Mesodermal cell (in vitro differentiated cells): ENCODE results near the gene HSPB8.

Source experiments
- H3K27ac ChIP-seq: 2 replicates; pipeline ENCODE4 v1.7.0; 2013; ENCODE audit warnings: mild to moderate bottlenecking, low read depth, low read length, moderate library complexity; ENCODE audit not compliant: severe bottlenecking
- H3K36me3 ChIP-seq: 2 replicates; pipeline ENCODE4 v1.7.1; 2013; ENCODE audit warnings: mild to moderate bottlenecking, low read length, moderate library complexity; ENCODE audit not compliant: control insufficient read depth, insufficient read depth
- H3K4me1 ChIP-seq: one replicate; pipeline ENCODE4 v1.7.1; 2013; ENCODE audit warnings: mild to moderate bottlenecking, low read length; ENCODE audit not compliant: insufficient read depth, control insufficient read depth, poor library complexity, severe bottlenecking
- H3K4me3 ChIP-seq: 2 replicates; pipeline ENCODE4 v1.7.0; 2013; ENCODE audit warnings: low read length, control low read depth, mild to moderate bottlenecking; ENCODE audit not compliant: insufficient read depth, poor library complexity, severe bottlenecking; ENCODE audit errors: extremely low read depth
- H3K9me3 ChIP-seq: 2 replicates; pipeline ENCODE4 v1.7.1; 2013; ENCODE audit warnings: mild to moderate bottlenecking, low read length, moderate library complexity; ENCODE audit not compliant: control insufficient read depth
- WGBS, 2 experiments: methylation state at CpG; one replicate each; pipeline ENCODE4 v1.1.5; 2013; ENCODE audit warnings: missing lambda C conversion rate in 2 of 2; ENCODE audit not compliant: insufficient coverage in 2 of 2; 5-methylcytosine and 5-hydroxymethylcytosine counted together

HSPB8 gene

DNA sequence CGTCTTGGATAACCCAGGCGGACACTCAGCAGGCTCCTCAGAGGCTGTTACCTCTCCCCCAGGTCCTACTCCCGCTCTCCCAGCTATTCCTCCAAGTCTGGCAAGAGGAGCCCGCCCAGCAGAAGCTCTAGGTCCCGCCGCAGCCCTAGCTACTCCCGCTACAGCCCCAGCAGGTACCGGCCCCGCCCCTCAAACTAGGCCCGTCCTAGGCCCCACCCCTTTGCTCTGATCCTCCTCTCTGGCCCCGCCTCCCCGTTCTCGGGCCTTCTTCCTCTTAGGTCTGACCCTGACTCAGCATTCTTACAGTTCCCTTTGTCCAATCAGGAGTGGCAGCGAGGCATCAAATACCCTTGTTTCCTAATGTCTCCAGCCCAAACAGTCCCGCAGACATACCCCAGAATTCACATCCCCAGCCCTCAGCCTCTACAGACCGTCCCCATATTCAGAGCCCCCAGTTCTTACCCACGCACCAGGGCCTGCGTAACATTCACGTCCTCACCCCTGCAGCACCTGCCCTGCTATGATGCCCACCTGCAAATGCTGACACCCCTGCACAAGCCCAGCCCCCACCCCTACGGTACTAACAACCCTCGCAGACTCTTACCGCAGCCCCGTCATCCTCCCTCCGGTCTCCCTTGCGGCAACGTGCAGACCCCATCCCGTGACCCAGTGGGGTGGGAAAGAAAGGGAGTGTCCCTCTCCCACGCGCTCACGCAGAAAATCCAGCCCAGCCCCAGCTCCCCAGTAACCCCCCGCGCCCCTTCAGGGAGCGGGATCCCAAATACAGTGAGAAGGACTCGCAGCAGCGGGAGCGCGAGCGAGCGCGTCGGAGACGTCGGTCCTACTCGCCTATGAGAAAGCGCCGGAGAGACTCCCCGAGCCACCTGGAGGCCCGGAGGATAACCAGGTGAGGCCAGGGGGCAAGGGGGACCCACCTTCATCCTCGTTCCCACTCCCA, 25.0 kb upstream of the HSPB8 start:
- no peaks in the 10 kb centered on the region for H3K36me3 ChIP-seq
- no peaks in the 10 kb centered on the region for H3K4me1 ChIP-seq
- peak overlapping the region; percentile 73 for H3K27ac ChIP-seq
- peak overlapping the region; percentile 30 for H3K4me3 ChIP-seq
- 48 to 51% methylated on average over 33 to 45 of the region's 49 CpGs for WGBS, 2 experiments
- H3K9me3 ChIP-seq, result no peaks in the 10 kb centered on the region

DNA sequence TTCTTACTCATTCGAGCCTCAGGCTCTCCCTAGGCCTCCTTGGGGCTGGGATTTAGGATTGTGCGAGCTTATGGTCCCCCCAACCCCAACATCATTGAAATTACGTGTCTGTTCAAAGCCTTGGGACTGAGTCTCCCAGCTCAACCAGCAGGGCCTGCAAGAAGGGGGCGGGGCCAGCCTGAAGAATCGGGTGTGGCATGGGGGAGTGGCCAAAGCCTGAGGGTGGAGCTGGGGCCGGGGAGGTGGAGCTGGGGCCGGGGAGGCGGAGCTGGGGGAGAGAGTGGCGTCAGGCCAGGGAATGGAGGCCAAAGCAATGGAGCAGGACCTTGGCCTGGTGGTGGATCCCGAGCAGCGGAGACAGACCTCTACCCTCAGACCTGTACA, 24.3 kb upstream of the HSPB8 start:
- no peaks in the 10 kb centered on the region for H3K36me3 ChIP-seq
- WGBS, 2 experiments, result 60 to 80% methylated on average over 6 of the region's 11 CpGs
- H3K4me3 ChIP-seq, result peak overlapping the region; percentile 30
- no peaks in the 10 kb centered on the region for H3K9me3 ChIP-seq
- H3K4me1 ChIP-seq, result no peaks in the 10 kb centered on the region
- peak overlapping the region; percentile 73 for H3K27ac ChIP-seq

DNA sequence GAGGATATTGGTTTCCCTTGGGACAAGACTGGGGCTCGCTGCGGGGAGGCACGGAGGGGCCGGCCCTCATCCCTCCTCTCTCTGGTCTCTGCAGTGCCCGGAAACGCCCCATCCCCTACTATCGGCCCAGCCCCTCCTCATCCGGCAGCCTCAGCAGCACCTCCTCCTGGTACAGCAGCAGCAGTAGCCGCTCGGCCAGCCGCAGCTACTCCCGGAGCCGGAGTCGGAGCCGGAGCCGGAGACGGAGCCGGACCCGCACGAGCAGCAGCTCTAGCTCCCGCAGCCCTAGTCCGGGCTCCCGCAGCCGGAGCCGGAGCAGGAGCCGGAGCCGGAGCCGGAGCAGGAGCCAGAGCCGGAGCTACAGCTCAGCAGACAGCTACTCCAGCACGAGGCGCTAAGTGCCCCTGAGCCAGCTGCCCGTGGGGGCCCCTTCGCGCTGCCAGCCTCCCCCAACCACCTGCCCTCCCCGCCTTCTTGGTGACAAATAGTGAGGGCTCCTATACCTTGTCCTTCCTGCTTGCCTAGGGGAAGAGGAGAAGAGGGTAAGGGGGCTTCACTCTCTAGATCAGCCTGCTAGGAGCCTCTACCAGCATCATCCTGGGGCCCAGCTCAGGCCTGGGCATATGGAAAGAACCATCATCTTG, 22.2 kb upstream of the HSPB8 start:
- Histone ChIP-seq H3K27ac (no peak overlapping the region), H3K36me3 (no peaks in the 10 kb centered on the region), H3K4me3 (no peak overlapping the region), H3K9me3 (no peaks in the 10 kb centered on the region), H3K4me1 (no peaks in the 10 kb centered on the region)
- WGBS, 2 experiments, result 81 to 83% methylated on average over 14 to 31 of the region's 35 CpGs

DNA sequence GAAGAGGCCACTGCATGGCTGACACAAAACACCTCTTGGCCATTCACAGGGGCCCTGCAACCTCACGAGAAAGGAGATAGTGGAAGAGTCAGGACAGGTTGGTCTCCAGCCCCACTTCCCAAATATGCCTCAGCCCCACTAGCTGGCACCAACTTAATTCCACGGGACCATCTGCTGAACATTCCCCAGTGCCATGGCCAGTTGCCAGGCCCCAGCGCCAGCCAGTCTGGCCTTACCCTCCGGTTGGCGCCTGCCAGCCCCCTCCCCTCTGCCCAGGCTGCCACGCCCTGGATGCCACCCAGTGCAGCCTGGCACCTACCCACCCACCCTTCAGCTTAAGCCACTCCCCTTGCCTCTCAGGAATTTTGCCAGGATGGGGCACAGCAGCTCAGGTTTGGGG, 21.2 kb upstream of the HSPB8 start:
- Histone ChIP-seq H3K9me3 (no peaks in the 10 kb centered on the region), H3K4me1 (no peaks in the 10 kb centered on the region), H3K27ac (no peak overlapping the region), H3K36me3 (no peaks in the 10 kb centered on the region), H3K4me3 (no peak overlapping the region)
- 89 to 90% methylated on average over 4 to 6 of the region's 6 CpGs for WGBS, 2 experiments

DNA sequence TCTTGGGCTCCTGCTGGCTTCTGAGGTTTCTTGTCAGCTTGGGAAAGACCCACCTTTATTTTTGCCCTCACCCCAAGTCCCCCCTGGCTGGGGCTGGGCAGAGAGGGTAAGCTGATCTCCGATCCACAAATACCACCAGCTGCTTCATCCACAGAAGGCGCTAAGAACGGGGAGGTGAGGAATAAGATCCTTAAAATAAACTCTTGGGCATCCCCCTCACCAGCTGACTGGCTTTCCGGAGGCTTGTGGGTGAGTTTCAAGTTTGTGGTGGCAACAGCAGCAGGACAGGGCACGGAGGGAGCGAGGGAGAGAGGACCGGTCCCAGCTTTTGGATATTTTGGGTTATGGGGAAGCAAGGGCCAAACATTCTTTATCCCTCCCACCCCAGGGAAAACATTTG, 20.8 kb upstream of the HSPB8 start:
- no peak overlapping the region for H3K4me3 ChIP-seq
- H3K9me3 ChIP-seq, result no peaks in the 10 kb centered on the region
- no peaks in the 10 kb centered on the region for H3K4me1 ChIP-seq
- no peak overlapping the region for H3K27ac ChIP-seq
- WGBS, 2 experiments, result 100% methylated on average over 1 to 2 of the region's 7 CpGs
- H3K36me3 ChIP-seq, result no peaks in the 10 kb centered on the region

DNA sequence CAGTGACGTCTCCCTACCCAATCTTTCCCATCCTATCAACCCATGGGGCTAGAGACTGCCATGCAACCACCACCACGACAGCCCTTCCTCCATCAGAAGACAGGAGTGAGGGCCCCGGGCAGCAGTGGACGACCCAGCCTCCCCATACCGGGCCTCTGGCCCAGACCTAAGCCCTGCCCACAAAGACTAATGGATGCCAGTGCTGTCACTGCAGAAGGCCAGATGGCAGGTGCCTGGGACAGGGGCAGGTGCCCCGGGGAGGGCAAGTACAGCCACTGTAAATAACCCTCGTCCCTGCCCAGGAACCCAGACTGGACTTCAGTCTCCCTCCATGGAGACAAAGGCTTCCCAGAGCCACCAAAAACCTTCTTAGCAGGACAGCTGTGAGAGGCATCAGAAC, 20.3 kb upstream of the HSPB8 start:
- no peaks in the 10 kb centered on the region for H3K4me1 ChIP-seq
- WGBS, 2 experiments, result 81 to 92% methylated on average over 6 to 7 of the region's 7 CpGs
- H3K27ac ChIP-seq, result no peak overlapping the region
- no peaks in the 10 kb centered on the region for H3K36me3 ChIP-seq
- H3K9me3 ChIP-seq, result no peaks in the 10 kb centered on the region
- H3K4me3 ChIP-seq, result no peak overlapping the region

DNA sequence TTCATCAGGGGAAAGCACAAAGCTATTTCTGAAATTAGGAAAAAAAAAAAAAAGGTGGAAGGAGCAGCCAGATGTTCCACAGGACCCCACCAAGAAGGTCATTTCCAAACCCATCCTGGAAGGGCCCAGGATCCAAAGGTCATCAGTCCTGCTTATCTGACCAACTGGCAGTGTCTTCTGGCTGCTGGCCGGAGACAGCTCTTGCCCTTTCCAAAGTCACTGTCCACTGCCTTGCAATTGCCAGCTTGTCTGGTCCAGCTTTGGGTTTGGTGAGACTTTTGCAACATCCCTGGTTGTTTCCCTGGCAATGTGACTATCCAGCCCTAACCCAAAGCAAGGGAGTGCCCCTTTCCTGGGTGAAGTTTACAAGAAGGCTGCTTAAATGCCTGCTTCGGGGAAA, 18.9 kb upstream of the HSPB8 start:
- WGBS, 2 experiments, result 82 to 100% methylated on average over 1 of the region's 2 CpGs
- Histone ChIP-seq H3K4me3 (no peak overlapping the region), H3K36me3 (no peaks in the 10 kb centered on the region), H3K27ac (no peak overlapping the region), H3K9me3 (no peaks in the 10 kb centered on the region), H3K4me1 (no peaks in the 10 kb centered on the region)

DNA sequence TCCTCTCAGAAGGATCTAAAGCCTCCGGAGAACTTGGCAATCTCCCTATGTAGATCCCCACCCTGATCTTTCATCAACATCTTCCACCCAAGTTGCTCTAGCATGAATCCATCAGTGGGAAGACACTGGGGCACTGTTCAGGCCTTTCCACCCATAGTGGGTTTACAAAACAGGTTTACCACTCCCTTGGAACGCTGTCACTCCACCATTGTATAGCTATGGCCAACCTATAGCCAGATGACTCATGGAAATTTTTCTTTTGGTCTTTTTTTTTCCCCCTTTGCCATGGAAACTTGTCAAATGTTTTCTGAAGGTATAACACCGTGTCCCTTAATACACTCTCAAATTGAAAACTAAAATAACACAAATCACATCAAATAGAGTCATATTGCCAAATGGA, 10.8 kb upstream of the HSPB8 start:
- Histone ChIP-seq H3K9me3 (no peaks in the 10 kb centered on the region), H3K4me1 (peaks cover 3% of the 10 kb centered on the region), H3K4me3 (no peak overlapping the region), H3K27ac (no peak overlapping the region), H3K36me3 (no peaks in the 10 kb centered on the region)
- 88 to 90% methylated on average over 2 to 3 of the region's 3 CpGs for WGBS, 2 experiments

DNA sequence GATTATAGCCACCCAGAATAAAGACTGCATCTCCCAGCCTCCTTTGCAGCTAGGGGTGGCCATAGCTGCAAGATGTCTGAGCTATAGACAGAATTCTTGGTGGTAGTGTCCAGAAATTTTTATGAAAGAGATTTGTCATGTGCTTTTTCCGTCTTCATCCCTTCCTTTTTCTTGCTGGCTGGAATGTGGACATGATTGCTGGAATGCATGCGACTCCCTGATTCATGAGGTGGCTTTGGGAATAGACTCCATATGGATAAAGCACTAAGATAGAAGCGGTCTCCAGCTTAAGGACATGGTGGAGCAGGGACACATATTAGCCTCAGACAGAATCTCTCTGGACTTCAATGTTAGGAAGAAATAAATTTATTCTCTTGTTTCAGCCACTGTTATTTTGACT, 10.0 kb upstream of the HSPB8 start:
- WGBS, 2 experiments, result 96 to 100% methylated on average over 2 to 3 of the region's 3 CpGs
- Histone ChIP-seq H3K9me3 (no peaks in the 10 kb centered on the region), H3K27ac (no peak overlapping the region)

DNA sequence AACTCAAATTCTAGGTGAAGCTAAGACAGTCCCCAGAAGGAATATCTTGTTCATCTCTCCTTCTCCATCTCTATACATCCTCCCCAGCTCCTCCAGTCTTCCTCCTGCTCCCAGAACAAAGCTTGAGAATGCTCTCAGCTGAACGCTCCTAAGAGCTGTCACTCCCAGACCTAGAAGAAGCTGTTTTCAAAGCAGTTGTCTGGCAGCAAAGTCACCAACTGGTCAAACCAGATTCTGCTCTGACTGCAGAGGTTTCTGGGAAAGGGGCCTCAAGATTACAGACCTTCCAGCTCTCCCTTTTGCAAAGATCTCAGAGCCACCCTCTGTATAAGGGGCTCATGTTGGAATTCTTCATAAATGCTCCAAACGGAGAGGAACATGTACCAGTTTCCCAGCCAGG, 9.6 kb upstream of the HSPB8 start:
- Histone ChIP-seq H3K4me3 (no peak overlapping the region), H3K4me1 (peaks cover 3% of the 10 kb centered on the region), H3K36me3 (no peaks in the 10 kb centered on the region), H3K9me3 (no peaks in the 10 kb centered on the region), H3K27ac (no peak overlapping the region)
- 80 to 100% methylated on average over 1 to 2 of the region's 2 CpGs for WGBS, 2 experiments

More for the DNA sequence above, 10.0 kb upstream of the HSPB8 start:
- Histone ChIP-seq H3K36me3 (no peaks in the 10 kb centered on the region), H3K4me1 (peaks cover 3% of the 10 kb centered on the region), H3K4me3 (no peak overlapping the region)

DNA sequence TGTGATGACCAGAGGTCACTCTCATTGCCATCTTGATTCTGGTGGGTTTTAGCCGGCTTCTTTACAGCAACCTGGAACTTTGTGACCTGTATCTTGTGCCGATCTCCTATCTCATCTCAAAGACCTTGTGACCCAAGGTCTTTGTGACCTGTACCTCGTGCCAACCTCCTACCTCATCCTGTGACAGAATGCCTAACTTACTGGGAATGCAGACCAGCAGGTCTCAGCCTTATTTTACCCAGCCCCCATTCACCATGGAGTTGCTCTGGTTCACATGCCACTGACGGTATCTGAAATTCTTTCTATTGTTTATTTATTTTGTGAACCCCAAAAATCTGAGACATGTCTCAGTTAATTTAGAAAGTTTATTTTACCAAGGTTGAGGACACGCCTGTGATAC, 7.4 kb upstream of the HSPB8 start:
- no peak overlapping the region for H3K27ac ChIP-seq
- H3K4me1 ChIP-seq, result peaks cover 12% of the 10 kb centered on the region
- H3K4me3 ChIP-seq, result no peak overlapping the region
- H3K36me3 ChIP-seq, result no peaks in the 10 kb centered on the region
- H3K9me3 ChIP-seq, result no peaks in the 10 kb centered on the region
- 84 to 96% methylated on average over 3 to 4 of the region's 5 CpGs for WGBS, 2 experiments
